KMS-11 (cell line): ENCODE data around the gene BUB1.

Source experiments
- H2AFZ ChIP-seq: fragments of 200-600 bp; sonication (generic); 2 replicates; pipeline ENCODE4 v1.6.1; 2016; ENCODE audit warnings: antibody characterized with exemption, mixed run types, low read depth
- H3K27ac ChIP-seq: fragments of 200-600 bp; sonication (generic); 2 replicates; pipeline ENCODE4 v1.6.1; 2016; ENCODE audit warnings: mild to moderate bottlenecking, mixed run types
- H3K27me3 ChIP-seq: fragments of 200-600 bp; sonication (generic); 2 replicates; pipeline ENCODE4 v1.6.1; 2017; ENCODE audit warnings: mild to moderate bottlenecking, low read depth, mixed run types, moderate library complexity; ENCODE audit not compliant: insufficient read depth
- H3K36me3 ChIP-seq: fragments of 200-600 bp; sonication (generic); 2 replicates; pipeline ENCODE4 v1.6.1; 2017; ENCODE audit warnings: mild to moderate bottlenecking, mixed run types; ENCODE audit not compliant: insufficient read depth
- H3K4me1 ChIP-seq: fragments of 200-600 bp; sonication (generic); 2 replicates; pipeline ENCODE4 v1.6.1; 2016; ENCODE audit warnings: mild to moderate bottlenecking, low read depth, mixed run types; ENCODE audit not compliant: poor library complexity, severe bottlenecking
- H3K4me2 ChIP-seq: fragments of 200-600 bp; sonication (generic); 2 replicates; pipeline ENCODE4 v1.7.0; 2016; ENCODE audit warnings: mild to moderate bottlenecking, mixed run types
- H3K4me3 ChIP-seq: fragments of 200-600 bp; sonication (generic); IDR thresholded peaks from 2 replicates; pipeline ENCODE4 v1.6.1; 2017; ENCODE audit warnings: low read depth, low read length, mixed read lengths; ENCODE audit not compliant: insufficient read depth
- H3K79me2 ChIP-seq: fragments of 200-600 bp; sonication (generic); 2 replicates; pipeline ENCODE4 v1.6.1; 2016; ENCODE audit warnings: low read depth, mixed run types; ENCODE audit not compliant: insufficient read depth
- H3K9ac ChIP-seq: fragments of 200-600 bp; sonication (generic); 2 replicates; pipeline ENCODE4 v1.6.1; 2016; ENCODE audit warnings: mild to moderate bottlenecking, mixed run types
- H4K20me1 ChIP-seq: fragments of 200-600 bp; sonication (generic); 2 replicates; pipeline ENCODE4 v1.6.1; 2016; ENCODE audit warnings: mild to moderate bottlenecking, mixed run types; ENCODE audit not compliant: insufficient read depth
- TF ChIP-seq, protein P1 (sequence below): fragments of 200-600 bp; sonication (generic); conservative IDR thresholded peaks from 2 replicates; pipeline ENCODE4 v1.6.1; 2017; ENCODE audit warnings: low read depth, mild to moderate bottlenecking, antibody characterized with exemption, low read length, moderate library complexity, mixed read lengths

The BUB1 gene

GRCh38 chr2:110717734-110718133 is 39.9 kb upstream of the BUB1 start:
- Histone ChIP-seq H3K4me2 (no peak overlapping the region), H3K4me3 (no peak overlapping the region), H3K27me3 (no peaks in the 10 kb centered on the region), H4K20me1 (no peaks in the 10 kb centered on the region), H3K4me1 (no peaks in the 10 kb centered on the region), H3K27ac (no peak overlapping the region), H3K9ac (no peak overlapping the region), H2AFZ (no peak overlapping the region), H3K36me3 (no peaks in the 10 kb centered on the region), H3K79me2 (no peaks in the 10 kb centered on the region)
- TF ChIP-seq, protein P1, sequence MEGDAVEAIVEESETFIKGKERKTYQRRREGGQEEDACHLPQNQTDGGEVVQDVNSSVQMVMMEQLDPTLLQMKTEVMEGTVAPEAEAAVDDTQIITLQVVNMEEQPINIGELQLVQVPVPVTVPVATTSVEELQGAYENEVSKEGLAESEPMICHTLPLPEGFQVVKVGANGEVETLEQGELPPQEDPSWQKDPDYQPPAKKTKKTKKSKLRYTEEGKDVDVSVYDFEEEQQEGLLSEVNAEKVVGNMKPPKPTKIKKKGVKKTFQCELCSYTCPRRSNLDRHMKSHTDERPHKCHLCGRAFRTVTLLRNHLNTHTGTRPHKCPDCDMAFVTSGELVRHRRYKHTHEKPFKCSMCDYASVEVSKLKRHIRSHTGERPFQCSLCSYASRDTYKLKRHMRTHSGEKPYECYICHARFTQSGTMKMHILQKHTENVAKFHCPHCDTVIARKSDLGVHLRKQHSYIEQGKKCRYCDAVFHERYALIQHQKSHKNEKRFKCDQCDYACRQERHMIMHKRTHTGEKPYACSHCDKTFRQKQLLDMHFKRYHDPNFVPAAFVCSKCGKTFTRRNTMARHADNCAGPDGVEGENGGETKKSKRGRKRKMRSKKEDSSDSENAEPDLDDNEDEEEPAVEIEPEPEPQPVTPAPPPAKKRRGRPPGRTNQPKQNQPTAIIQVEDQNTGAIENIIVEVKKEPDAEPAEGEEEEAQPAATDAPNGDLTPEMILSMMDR, result no peak

- no peaks in the 10 kb centered on the region for H3K79me2 ChIP-seq
- H3K4me3 ChIP-seq, result no peak overlapping the region
- no peak overlapping the region for H3K4me2 ChIP-seq
- H3K9ac ChIP-seq, result no peak overlapping the region
- H2AFZ ChIP-seq, result no peak overlapping the region
- no peaks in the 10 kb centered on the region for H3K36me3 ChIP-seq
- H3K27me3 ChIP-seq, result no peaks in the 10 kb centered on the region
- H4K20me1 ChIP-seq, result no peaks in the 10 kb centered on the region
- H3K4me1 ChIP-seq, result no peaks in the 10 kb centered on the region
- no peak overlapping the region for H3K27ac ChIP-seq
- TF ChIP-seq, protein P1, result no peak
These were observed 39.2 kb upstream of the BUB1 start for GRCh38 chr2:110716959-110717645.

GRCh38 chr2:110714452-110715224 is 36.8 kb upstream of the BUB1 start:
- no peak overlapping the region for H3K4me2 ChIP-seq
- H2AFZ ChIP-seq, result no peak overlapping the region
- TF ChIP-seq, protein P1, result no peak
- no peak overlapping the region for H3K4me3 ChIP-seq
- H4K20me1 ChIP-seq, result no peaks in the 10 kb centered on the region
- no peak overlapping the region for H3K27ac ChIP-seq
- H3K27me3 ChIP-seq, result no peaks in the 10 kb centered on the region
- H3K36me3 ChIP-seq, result no peaks in the 10 kb centered on the region
- H3K9ac ChIP-seq, result no peak overlapping the region
- H3K79me2 ChIP-seq, result no peaks in the 10 kb centered on the region
- no peaks in the 10 kb centered on the region for H3K4me1 ChIP-seq

GRCh38 chr2:110713513-110714362 is 35.9 kb upstream of the BUB1 start:
- no peak overlapping the region for H3K9ac ChIP-seq
- no peaks in the 10 kb centered on the region for H3K79me2 ChIP-seq
- H4K20me1 ChIP-seq, result no peaks in the 10 kb centered on the region
- H3K4me2 ChIP-seq, result no peak overlapping the region
- no peak overlapping the region for H3K27ac ChIP-seq
- H2AFZ ChIP-seq, result no peak overlapping the region
- TF ChIP-seq, protein P1, result no peak
- no peaks in the 10 kb centered on the region for H3K4me1 ChIP-seq
- H3K36me3 ChIP-seq, result no peaks in the 10 kb centered on the region
- no peaks in the 10 kb centered on the region for H3K27me3 ChIP-seq
- H3K4me3 ChIP-seq, result no peak overlapping the region
